Activated naive CD8-positive, alpha-beta T cell (primary cell): ENCODE results near the gene NAP1L4.
"Not testable (repeated sequence)": the region's sequence is repeated elsewhere in the genome, so short reads cannot be mapped to it uniquely, and the experiment has no call there.

ENCODE experiments used
- H3K27ac Mint-ChIP-seq: one replicate; pipeline ENCODE4 v1.8.0; 2021; ENCODE audit warnings: mixed read lengths
- H3K27me3 Mint-ChIP-seq: one replicate; pipeline ENCODE4 v1.8.0; 2021; ENCODE audit warnings: mixed read lengths
- H3K36me3 Mint-ChIP-seq: one replicate; pipeline ENCODE4 v1.8.0; 2021; ENCODE audit warnings: mixed read lengths
- H3K4me1 Mint-ChIP-seq: one replicate; pipeline ENCODE4 v1.8.0; 2021; ENCODE audit warnings: low read depth, mixed read lengths
- H3K4me3 Mint-ChIP-seq: one replicate; pipeline ENCODE4 v1.8.0; 2021; ENCODE audit warnings: mild to moderate bottlenecking, mixed read lengths
- H3K9me3 Mint-ChIP-seq: one replicate; pipeline ENCODE4 v1.8.0; 2021; ENCODE audit warnings: low read depth, mixed read lengths

Gene NAP1L4

GRCh38 chr11:2913019-2913431 lies 79.1 kb downstream of the NAP1L4 start:
- Mint-ChIP-seq H3K27me3 (no peaks in the 10 kb centered on the region), H3K4me1 (peaks cover 13% of the 10 kb centered on the region), H3K4me3 (no peak overlapping the region), H3K27ac (no peak overlapping the region), H3K9me3 (no peaks in the 10 kb centered on the region), H3K36me3 (no peaks in the 10 kb centered on the region)

- Mint-ChIP-seq H3K27me3 (no peaks in the 10 kb centered on the region), H3K36me3 (no peaks in the 10 kb centered on the region), H3K4me1 (peaks cover 13% of the 10 kb centered on the region), H3K9me3 (no peaks in the 10 kb centered on the region), H3K4me3 (no peak overlapping the region), H3K27ac (no peak overlapping the region)
Observed at GRCh38 chr11:2912498-2912897, 79.6 kb downstream of the NAP1L4 start.

DNA sequence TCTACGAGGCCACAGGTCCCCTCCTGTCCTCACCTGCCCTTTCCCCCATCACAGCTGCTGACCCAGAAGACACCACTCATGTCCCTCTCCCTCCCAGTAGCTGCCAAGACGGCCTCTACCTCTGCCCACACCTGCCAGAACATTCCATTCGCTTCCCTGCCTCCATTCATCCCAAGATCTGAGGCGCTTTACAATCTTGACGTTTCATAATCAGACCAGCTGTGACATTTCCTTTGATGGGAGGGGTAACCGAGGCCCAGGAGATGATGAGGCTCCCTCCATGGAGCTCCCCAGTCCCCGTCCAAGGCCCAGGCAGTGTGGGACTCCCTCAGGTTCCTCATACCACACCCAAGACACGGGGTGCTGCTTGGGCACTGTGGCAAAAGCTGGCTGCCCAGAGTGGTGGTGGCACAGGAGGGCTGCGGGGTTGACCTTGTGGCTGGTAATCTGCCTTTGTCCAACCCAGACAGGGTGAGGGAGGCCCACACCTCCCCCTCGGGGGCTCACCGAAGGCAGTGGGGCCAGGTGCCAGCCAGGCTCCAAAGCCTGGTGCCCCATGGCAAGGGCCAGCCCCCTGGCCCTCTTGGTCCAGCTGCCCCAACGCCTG lies 80.2 kb downstream of the NAP1L4 start:
- Mint-ChIP-seq H3K9me3 (no peaks in the 10 kb centered on the region), H3K27ac (no peak overlapping the region), H3K4me3 (no peak overlapping the region), H3K27me3 (no peaks in the 10 kb centered on the region), H3K4me1 (peaks cover 13% of the 10 kb centered on the region), H3K36me3 (no peaks in the 10 kb centered on the region)

- H3K4me1 Mint-ChIP-seq: peaks cover 13% of the 10 kb centered on the region
- no peak overlapping the region for H3K4me3 Mint-ChIP-seq
- H3K27me3 Mint-ChIP-seq: no peaks in the 10 kb centered on the region
- no peaks in the 10 kb centered on the region for H3K9me3 Mint-ChIP-seq
- no peak overlapping the region for H3K27ac Mint-ChIP-seq
- no peaks in the 10 kb centered on the region for H3K36me3 Mint-ChIP-seq
Observed at GRCh38 chr11:2911088-2911784, 80.9 kb downstream of the NAP1L4 start.

DNA sequence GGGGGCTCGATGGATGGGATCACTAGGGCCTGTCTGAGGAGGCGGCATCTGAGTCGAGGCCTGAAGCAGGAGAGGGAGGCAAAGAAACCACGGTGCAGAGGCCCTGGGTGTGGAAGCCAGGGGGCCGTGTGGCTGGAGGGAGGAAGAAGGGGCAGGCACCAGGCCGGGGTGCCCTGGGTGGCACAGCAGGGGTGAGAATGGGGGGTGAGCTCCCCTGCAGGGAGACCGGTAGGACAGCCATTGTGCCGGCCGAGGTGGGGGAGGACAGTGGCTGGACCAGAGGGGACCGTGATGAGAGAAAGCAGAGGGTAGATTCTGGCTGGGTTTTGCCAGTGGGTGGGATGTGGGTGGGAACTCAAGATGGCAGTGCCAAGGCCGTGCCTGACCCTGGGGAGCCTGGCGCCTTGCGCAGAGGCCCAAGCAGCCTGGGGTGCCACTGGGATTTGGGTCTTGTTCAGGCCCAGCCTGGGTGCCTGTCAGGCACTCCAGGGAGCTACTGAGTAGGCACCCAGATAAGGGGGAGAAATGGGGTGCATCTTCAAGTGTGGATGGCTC lies 81.7 kb downstream of the NAP1L4 start:
- Mint-ChIP-seq H3K4me3 (no peak overlapping the region), H3K9me3 (no peaks in the 10 kb centered on the region), H3K36me3 (peaks cover 6% of the 10 kb centered on the region), H3K27ac (no peak overlapping the region), H3K27me3 (no peaks in the 10 kb centered on the region), H3K4me1 (peaks cover 13% of the 10 kb centered on the region)

GRCh38 chr11:2909133-2909902 lies 82.8 kb downstream of the NAP1L4 start:
- Mint-ChIP-seq H3K36me3 (peaks cover 12% of the 10 kb centered on the region), H3K4me1 (peaks cover 13% of the 10 kb centered on the region), H3K9me3 (no peaks in the 10 kb centered on the region), H3K4me3 (no peak overlapping the region), H3K27me3 (no peaks in the 10 kb centered on the region), H3K27ac (no peak overlapping the region)

- Mint-ChIP-seq H3K4me1 (peaks cover 10% of the 10 kb centered on the region), H3K27ac (no peak overlapping the region), H3K4me3 (no peak overlapping the region), H3K36me3 (peaks cover 14% of the 10 kb centered on the region), H3K27me3 (no peaks in the 10 kb centered on the region), H3K9me3 (no peaks in the 10 kb centered on the region)
Observed at GRCh38 chr11:2908130-2908529, 84.0 kb downstream of the NAP1L4 start.

GRCh38 chr11:2905299-2905698 lies 86.8 kb downstream of the NAP1L4 start:
- H3K36me3 Mint-ChIP-seq: peaks cover 14% of the 10 kb centered on the region
- H3K4me1 Mint-ChIP-seq: peaks cover 14% of the 10 kb centered on the region
- not testable (repeated sequence) for H3K27ac Mint-ChIP-seq, H3K9me3 Mint-ChIP-seq, H3K4me3 Mint-ChIP-seq, H3K27me3 Mint-ChIP-seq

DNA sequence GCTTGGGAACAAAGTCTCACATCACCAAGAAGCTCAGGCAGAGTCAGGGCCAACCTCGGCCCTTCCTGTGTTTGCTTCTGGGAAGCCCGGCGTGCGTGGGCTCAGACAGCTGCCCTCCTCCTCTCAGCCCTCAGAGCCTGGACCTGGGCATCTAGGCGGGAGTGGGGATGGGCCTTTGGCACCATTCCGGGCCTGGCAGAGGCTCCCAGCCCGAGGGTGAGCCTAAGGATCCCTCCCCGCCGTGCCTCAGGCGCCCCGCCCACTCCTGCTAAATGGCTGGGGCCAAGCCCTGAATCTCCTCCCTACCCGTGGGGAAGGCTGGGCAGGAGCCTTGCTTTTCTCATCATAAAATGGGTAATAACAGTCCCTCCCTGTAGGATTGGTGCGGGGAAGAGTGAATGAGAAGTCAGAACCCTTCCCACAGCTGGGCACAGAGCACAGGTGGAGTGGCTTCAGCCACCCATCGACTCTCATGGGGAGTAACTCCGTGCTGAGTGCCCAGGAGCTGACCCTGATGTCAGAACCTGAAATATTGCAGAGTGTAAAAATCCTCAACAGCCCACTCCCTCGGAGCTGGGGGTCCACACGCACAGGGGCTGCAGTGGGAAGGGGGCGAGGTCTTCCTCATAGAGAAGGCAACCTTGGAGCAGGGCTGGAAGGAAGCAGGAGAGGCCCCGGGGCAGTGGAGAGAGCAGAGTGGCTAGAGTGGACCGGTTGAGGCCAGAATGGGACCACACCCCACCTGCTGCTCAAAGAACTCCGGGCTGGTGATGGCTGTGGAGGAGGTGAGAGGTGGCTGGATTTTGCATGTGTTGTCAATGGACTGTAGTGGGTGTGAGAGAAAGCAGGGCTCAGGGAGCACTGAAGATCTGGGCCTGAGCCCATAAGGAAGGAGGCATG lies 87.7 kb downstream of the NAP1L4 start:
- Mint-ChIP-seq H3K4me1 (peaks cover 21% of the 10 kb centered on the region), H3K27ac (no peak overlapping the region), H3K9me3 (no peaks in the 10 kb centered on the region), H3K4me3 (peak overlapping the region; percentile 69), H3K27me3 (no peaks in the 10 kb centered on the region), H3K36me3 (peaks cover 14% of the 10 kb centered on the region)

GRCh38 chr11:2903672-2904011 lies 88.5 kb downstream of the NAP1L4 start:
- peaks cover 14% of the 10 kb centered on the region for H3K36me3 Mint-ChIP-seq
- no peaks in the 10 kb centered on the region for H3K9me3 Mint-ChIP-seq
- H3K4me3 Mint-ChIP-seq: peak overlapping the region; percentile 69
- H3K27me3 Mint-ChIP-seq: no peaks in the 10 kb centered on the region
- H3K4me1 Mint-ChIP-seq: peaks cover 29% of the 10 kb centered on the region
- no peak overlapping the region for H3K27ac Mint-ChIP-seq

GRCh38 chr11:2902784-2903671 lies 89.1 kb downstream of the NAP1L4 start:
- Mint-ChIP-seq H3K4me1 (peaks cover 35% of the 10 kb centered on the region), H3K9me3 (no peaks in the 10 kb centered on the region), H3K36me3 (peaks cover 14% of the 10 kb centered on the region), H3K27me3 (no peaks in the 10 kb centered on the region), H3K4me3 (peak overlapping the region; percentile 69), H3K27ac (no peak overlapping the region)

- no peak overlapping the region for H3K27ac Mint-ChIP-seq
- H3K4me3 Mint-ChIP-seq: peak overlapping the region; percentile 67
- H3K27me3 Mint-ChIP-seq: no peaks in the 10 kb centered on the region
- H3K4me1 Mint-ChIP-seq: peaks cover 39% of the 10 kb centered on the region
- no peaks in the 10 kb centered on the region for H3K9me3 Mint-ChIP-seq
- H3K36me3 Mint-ChIP-seq: peaks cover 14% of the 10 kb centered on the region
Observed at GRCh38 chr11:2901854-2902783, 90.0 kb downstream of the NAP1L4 start.

DNA sequence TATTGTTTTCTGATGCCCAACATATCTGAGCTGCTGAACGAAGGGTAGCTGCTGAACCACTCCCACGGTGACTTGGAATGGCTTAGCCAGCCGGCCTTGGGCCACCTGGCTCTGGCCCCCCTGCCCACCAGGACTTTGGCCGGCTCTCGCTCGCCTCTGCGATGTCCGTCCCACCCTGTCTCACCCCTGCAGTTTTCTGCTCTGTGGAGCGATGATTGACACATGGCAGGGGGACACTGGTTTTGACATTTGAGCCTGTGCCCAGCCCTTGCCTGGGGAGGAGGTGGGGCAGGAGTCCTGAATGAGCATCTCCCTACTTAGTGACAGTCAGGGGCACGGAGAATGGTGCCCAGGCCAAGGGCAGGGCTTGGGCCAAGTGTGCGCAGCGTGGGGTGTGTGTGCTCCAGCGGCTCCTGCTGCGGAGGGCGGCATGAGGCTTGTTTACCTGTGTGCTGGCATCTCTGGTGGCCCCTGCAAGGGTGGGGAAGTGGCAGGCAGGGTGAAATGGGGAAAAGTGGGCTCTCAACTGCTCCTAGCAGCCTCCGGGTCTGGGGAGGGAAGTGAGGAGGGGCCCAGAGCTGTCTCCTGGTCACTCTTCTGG lies 90.8 kb downstream of the NAP1L4 start:
- Mint-ChIP-seq H3K27me3 (no peaks in the 10 kb centered on the region), H3K4me3 (peak overlapping the region; percentile 66), H3K4me1 (peaks cover 39% of the 10 kb centered on the region), H3K36me3 (peaks cover 14% of the 10 kb centered on the region), H3K9me3 (no peaks in the 10 kb centered on the region), H3K27ac (no peak overlapping the region)
